Measurements from ENCODE around the gene KBTBD4. TPM values are rescaled to one million over a fixed set of nuclear protein-coding genes. Genes with fewer than 3 reads are reported as not detected.

Gene KBTBD4
- total RNA-seq, result 24.8 TPM

GRCh38 chr11:47578524-47579494 is at the start of gene KBTBD4, which contains the start of gene NDUFS3:
KBTBD4 (minus strand) TSS chr11:47578970; CDS start chr11:47578951, 19 bp downstream.
NDUFS3 (plus strand) TSS chr11:47579074; CDS start chr11:47579092, 18 bp downstream.
- peak; percentile 96 for DNase-seq

DNA sequence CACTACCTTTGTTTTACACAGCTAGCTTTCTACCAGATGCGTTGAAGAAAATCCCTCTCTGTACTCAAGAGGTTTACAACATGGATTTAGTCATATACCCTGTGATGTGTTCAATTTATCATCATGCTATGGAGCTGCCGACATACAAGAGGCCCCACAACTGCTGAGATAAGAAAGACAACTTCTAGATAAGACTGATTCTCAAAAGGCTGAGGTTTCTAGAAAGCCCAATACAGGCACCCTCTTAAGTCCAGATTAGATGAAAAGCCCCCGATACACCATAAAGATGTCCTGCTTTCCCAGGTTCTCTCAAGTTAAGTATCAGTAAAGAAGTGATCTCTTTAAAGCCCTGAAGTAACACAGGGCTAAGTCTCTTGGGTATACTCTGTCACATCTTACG is 49.3 kb upstream of the KBTBD4 start:
- no peak for DNase-seq

GRCh38 chr11:47626234-47626633 is 47.5 kb upstream of the KBTBD4 start:
- no peak for DNase-seq

- no peak for DNase-seq
Observed at GRCh38 chr11:47620836-47621378, 42.1 kb upstream of the KBTBD4 start.

- DNase-seq, result peak; percentile 14
Observed at GRCh38 chr11:47617417-47617809, 38.6 kb upstream of the KBTBD4 start.

- peak; percentile 81 for DNase-seq
Observed at GRCh38 chr11:47616726-47617416, 38.1 kb upstream of the KBTBD4 start.

- no peak for DNase-seq
Observed at GRCh38 chr11:47615249-47615648, 36.5 kb upstream of the KBTBD4 start.

- no peak for DNase-seq
Observed at GRCh38 chr11:47611348-47611794, 32.6 kb upstream of the KBTBD4 start.

DNA sequence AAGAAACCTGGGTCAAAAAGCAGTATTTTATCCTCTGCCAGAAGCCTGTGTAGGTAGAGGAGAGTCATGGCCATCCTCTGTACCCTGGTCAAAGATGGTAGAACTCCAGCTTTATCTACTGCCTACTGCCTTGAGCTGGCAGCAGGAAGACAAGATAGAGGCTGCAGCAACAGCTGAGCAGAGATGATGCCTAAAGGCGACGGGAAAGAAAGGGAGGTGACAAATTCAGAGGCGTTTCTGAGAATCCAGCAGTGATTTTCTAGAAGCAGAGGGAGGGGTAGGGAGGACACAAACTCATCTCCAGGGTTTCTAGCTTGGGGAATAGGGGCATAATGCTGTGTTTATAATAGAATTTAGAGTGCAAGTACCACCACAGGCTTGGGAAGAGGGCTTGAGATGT is 30.9 kb upstream of the KBTBD4 start:
- no peak for DNase-seq

DNA sequence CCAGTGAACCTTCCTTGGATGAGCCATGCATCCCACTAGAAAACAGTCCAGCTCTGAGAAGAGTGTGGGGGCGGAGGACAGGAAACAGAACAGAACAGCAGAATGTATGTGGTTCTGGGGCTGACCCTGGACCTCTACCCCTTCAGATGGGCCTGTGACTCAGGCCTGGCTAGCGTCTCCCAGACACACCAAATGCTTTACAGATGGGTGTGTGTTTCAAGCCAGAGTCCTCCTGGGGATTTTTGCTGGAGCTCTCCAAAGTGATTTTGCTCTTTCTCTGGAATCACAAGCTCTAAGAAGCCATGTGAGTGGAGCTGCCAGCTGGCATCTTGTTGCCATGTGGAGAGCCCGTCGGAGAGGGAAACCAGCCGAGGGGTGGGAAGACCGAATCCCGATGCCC is 28.6 kb upstream of the KBTBD4 start:
- DNase-seq, result peak; percentile 73

GRCh38 chr11:47606731-47607130 is 28.0 kb upstream of the KBTBD4 start:
- DNase-seq, result peak; percentile 35

GRCh38 chr11:47605921-47606320 is 27.2 kb upstream of the KBTBD4 start:
- no peak for DNase-seq

DNA sequence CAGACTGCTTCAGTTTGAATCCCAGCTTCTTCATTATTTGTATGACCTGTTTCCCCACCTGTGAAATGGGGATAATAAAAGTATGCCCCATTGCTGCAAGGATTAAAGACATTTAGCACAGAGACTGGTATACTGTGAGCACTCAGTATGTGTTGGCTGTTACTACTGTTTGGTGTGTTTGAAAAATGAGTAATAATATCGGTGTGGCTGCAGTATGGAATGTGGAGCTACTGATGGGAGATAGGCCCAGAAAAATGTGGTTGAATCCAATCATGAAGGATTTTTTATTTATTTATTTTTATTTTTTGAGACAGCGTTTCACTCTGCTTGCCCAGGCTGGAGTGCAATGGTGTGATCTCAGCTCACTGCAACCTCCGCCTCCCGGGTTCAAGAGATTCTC is 24.5 kb upstream of the KBTBD4 start:
- DNase-seq, result no peak

DNA sequence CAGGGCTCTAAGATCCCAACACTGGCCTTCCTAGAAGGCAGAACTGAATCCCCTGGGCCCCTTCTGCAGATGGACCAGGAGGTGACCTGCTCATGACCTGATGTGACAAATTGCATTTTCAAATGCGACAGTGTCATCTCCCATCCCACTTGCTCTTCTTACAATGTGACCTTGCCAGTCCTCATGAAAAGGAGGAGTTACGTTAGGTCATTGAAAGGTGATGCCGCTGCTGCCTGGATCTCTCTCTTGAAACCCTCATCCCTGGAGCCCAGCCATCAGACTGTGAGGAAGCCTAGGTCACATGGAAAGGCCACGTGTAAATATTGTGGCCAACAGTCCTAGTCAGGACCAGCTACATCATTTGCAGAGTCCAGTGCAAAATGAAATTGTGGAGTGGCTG is 21.1 kb upstream of the KBTBD4 start:
- no peak for DNase-seq

GRCh38 chr11:47595967-47596366 is 17.2 kb upstream of the KBTBD4 start:
- DNase-seq, result no peak

DNA sequence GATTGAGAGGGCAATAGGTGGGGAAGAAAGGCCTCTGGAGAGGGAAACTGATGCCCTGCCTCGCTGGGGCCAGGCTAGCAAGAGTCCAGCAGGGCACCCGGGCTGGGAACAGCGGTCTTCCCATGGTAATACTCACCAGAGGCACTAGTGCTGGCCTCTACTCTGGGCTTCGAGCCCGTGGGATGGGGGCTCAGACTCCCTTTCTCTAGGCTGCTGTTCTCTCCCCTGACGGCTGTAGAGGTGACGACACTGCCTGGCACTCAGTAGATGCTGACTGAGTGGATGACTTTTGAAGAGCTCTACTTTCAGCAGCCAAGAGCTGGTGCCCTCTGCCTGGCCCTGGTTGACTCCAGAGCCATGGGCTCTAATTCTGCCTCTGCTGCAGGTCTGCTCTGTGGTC is 16.3 kb upstream of the KBTBD4 start:
- DNase-seq, result no peak

GRCh38 chr11:47593934-47594855 is 15.4 kb upstream of the KBTBD4 start, which contains the start of gene C1QTNF4:
C1QTNF4 (minus strand) TSS chr11:47594411; CDS start chr11:47590810, 3,601 bp downstream.
- DNase-seq, result no peak

- DNase-seq, result no peak
Observed at GRCh38 chr11:47593492-47593933, 14.7 kb upstream of the KBTBD4 start.

DNA sequence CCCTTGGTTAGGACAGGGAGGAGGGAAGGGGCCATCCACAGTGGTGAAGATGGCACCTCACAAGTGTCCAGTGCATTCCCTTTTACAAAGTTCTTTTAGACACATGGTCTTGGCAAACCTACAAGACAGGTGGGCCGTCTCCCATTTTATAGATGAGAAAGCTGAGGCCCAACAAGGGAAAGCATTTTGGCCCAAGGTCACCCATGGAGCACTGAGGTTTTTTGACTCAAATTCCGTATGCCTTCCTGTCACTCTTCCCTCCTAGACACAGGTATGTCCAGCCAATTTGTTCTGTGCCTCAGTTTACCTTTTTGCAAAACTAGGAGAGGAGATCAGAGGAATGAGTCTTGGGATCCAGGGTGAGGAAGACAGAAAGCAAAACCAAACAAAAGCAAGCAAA is 14.2 kb upstream of the KBTBD4 start:
- DNase-seq, result no peak

DNA sequence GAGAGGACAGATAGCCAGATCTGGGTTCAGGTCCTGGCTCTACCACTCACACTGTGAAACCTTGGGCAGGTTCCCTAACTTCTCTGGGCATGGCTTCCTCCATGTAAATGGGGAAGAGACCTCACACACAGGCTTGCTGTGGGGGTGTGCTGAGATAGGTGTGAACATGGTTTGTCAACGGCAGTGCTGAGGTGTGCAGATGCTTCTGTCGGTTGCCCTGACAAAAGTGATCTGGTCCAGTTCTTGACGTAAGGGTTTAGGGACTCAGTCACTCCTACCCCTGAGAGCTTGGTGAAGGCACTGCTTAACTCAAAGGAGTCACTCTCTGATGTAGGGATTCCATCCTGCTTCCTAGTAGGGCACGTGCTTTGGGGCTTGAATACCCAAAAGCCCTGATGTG is 13.5 kb upstream of the KBTBD4 start:
- DNase-seq, result no peak

DNA sequence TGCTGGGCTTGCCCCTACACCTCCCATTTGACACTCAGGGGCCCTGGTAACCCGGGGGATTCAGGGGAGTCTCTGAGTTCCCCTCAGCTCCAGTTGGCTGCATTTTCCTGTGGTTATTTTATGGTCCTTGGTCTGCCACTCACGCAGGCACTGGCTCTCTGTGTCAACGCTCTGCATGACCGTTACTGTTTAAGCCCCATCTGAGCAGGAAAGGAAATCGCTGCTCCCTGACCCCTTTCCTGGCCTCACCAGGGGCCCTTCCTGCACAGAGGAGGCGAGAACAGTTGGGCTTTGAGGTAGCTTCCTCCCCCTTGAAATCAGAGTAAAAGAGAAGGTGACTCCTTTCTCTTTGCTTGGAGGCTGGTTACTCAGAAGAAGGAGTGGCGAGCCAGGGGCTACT is 13.0 kb upstream of the KBTBD4 start:
- DNase-seq, result no peak
